Measurements from ENCODE around the gene CSF3.

The CSF3 gene

GRCh38 chr17:40015005-40015997 is at the start of gene CSF3:
CSF3 (plus strand) TSS chr17:40015440; CDS start chr17:40015475, 35 bp downstream.
- no peak for DNase-seq (ENCODE audit: low read depth in 2 of 3, low spot score in 2 of 3)

DNA sequence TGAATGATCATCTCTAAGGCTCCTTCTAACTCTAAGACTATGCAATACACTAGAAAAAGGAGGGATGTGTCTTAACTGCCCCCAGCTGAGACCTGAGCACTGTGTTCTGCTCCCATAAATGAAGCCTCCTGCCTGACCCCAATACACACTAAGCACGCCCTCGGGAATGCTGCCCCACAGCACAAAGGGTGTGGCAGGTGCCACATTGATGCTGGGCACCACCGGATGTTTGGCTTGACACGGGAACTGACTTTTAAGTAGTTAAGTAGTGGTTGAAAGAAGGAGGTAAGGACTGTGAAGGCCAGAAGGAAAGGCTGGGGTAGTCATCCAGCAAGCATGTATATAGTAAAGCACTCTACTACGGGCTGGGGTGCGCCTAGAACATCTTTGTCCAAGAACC is 48.5 kb upstream of the CSF3 start:
- no peak for DNase-seq (ENCODE audit: low read depth in 2 of 3, low spot score in 2 of 3)

DNA sequence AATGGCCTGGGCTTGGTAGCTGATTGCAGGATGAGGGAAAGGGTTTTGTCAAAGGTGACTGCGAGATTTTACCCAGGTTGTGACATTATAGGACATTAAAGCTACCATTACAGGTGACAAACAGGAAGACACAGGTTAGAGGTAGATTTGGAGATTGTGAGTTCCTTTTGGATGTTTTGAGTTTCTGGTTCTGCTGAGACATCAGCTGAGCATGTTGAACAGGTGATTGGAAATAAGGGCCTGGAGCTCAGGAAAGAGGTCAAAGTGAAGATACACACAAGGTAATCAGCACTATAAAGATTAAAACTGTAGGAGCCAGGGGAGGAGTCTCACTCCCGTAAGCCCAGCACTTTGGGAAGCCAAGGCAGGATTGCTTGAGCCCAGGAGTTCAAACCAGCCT is 46.5 kb upstream of the CSF3 start:
- no peak for DNase-seq (ENCODE audit: low read depth in 2 of 3, low spot score in 2 of 3)

GRCh38 chr17:39969375-39969774 is 45.9 kb upstream of the CSF3 start:
- DNase-seq (ENCODE audit: low read depth in 2 of 3, low spot score in 2 of 3) = no peak

DNA sequence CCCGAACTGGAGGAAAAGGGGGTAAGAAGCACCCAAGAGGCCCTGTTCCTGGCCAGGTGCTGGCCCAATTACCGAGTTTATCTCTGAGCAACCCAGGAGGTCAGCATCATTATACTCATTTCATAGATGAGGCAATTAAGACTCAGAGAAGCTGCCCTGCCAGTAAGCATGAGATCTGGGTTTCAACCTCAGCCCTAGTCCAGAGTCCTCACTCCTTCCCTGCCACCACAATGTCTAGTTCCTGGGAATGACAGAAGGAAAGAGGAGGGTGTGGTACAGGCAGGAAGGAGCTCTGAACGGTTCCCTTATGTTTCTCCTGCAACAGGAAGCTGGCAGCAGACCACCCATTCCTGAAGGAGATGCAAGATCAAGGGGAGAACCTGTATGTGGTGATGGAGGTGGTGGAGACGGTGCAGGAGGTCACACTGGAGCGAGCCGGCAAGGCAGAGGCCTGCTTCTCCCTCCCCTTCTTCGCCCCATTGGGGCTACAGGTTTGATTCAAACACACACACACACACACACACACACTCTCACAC is 45.0 kb upstream of the CSF3 start:
- no peak for DNase-seq (ENCODE audit: low read depth in 2 of 3, low spot score in 2 of 3)

- DNase-seq (ENCODE audit: low read depth in 2 of 3, low spot score in 2 of 3) = no peak
These were observed 44.1 kb upstream of the CSF3 start for GRCh38 chr17:39971076-39971603.

- no peak for DNase-seq (ENCODE audit: low read depth in 2 of 3, low spot score in 2 of 3)
These were observed 43.0 kb upstream of the CSF3 start for GRCh38 chr17:39972271-39972670.

DNA sequence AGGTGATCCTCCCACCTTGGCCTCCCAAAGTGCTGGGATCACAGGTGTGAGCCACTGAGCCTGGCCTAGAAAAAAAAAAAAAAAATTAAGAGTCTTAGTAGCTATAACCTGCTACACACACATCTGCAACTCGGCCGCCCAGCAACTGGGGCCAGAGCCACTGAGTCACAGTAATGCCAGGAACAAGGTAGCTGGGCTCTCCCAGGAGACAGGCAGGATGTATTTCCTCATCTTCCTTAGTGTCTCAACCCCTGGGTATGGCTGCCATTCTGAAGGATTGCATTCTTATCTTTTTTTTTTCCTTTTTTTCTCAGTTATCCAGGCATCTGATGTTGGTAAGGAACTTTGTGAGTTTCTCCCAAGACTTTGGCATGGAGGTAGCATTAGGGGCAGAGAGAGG is 41.7 kb upstream of the CSF3 start:
- no peak for DNase-seq (ENCODE audit: low read depth in 2 of 3, low spot score in 2 of 3)

- DNase-seq (ENCODE audit: low read depth in 2 of 3, low spot score in 2 of 3) = no peak
These were observed 40.8 kb upstream of the CSF3 start for GRCh38 chr17:39974433-39974832.

GRCh38 chr17:39975801-39976200 is 39.4 kb upstream of the CSF3 start:
- DNase-seq (ENCODE audit: low read depth in 2 of 3, low spot score in 2 of 3) = no peak

- DNase-seq (ENCODE audit: low read depth in 2 of 3, low spot score in 2 of 3) = no peak
These were observed 36.1 kb upstream of the CSF3 start for GRCh38 chr17:39979016-39979670.

DNA sequence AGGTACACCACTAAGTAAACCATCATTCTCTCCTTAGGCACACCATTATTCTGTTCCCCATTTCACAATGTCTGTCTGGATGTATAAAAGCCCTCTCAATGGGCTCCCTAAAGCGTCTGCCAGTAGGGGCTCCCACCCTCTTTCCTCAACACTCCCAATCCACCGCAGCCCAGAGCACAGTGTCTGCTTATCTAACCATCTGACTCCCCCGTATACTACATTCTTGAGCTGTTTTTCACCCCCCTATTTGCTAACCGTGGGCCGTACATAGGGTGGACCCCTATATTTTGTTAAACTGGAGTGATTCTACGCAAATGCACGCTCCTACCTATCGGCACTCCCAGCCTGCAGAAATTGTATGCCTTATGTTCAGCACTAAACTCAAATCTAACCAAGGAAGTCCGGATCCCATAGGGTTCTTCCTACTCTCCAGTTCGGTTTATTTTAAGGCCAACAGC is 35.3 kb upstream of the CSF3 start:
- DNase-seq (ENCODE audit: low read depth in 2 of 3, low spot score in 2 of 3) = peak in 1 of 3 experiments; percentile 6

DNA sequence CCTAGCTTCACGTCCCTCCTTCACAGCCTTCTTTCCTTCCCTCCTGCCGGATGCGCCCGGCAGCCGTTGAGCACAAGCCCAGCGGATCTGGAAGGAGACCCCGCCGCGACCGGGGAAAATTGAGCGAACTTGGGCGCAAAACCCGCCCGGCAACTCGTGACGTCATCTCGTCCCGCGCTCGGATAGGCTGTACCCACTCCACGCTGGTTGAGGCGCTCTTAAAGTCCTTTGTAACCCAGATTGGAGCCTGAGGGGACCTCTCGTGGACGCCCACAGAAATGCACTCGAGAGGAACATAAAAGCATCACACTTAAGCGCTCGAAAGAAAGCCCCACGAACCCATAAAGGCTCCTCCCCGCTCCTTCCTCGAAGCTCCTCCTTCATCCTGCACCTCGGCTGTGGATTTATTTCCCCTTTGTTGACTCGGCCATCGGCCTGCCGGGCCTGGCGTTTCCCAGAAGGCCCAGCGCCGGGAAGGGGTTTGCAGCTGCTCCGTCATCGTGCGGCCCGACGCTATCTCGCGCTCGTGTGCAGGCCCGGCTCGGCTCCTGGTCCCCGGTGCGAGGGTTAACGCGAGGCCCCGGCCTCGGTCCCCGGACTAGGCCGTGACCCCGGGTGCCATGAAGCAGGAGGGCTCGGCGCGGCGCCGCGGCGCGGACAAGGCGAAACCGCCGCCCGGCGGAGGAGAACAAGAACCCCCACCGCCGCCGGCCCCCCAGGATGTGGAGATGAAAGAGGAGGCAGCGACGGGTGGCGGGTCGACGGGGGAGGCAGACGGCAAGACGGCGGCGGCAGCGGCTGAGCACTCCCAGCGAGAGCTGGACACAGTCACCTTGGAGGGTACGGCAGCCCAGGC is 34.7 kb upstream of the CSF3 start, which contains the start of gene PSMD3:
PSMD3 (plus strand) TSS at position 457 of the 856 bp plus-strand sequence; CDS start at position 621, 164 bp downstream.
- DNase-seq (ENCODE audit: low read depth in 2 of 3, low spot score in 2 of 3) = peak; percentile 93 to 97 (median 93)

GRCh38 chr17:39981207-39981741 is 34.0 kb upstream of the CSF3 start:
- no peak for DNase-seq (ENCODE audit: low read depth in 2 of 3, low spot score in 2 of 3)

DNA sequence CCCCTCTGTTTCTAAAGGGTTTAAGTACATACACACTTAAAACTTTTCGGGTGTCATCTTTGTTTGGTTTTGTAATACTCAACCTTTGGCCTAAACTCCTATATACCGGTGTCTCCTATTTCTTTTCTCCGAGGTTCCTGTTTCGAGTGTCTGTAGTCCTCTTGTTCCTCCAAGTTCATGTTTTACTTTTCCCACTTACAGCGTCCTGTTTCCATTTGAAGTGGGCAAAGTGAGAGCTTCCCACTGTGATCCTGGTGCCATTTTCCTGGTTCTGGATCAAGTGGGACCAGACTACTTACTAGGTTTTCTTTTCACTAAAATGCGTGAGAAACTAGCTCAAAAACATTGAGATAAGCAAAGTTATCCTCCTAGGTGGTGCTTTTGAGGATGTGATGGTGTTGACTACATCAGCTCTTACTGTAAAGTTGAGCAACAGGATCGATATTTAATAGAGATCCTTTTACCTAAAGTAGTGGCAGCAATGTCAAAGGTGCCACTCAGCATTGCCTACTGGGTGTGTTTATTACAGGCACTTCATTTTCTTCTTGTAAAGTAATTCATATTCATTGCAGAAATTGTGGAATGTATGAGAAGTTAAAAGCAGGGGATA is 33.4 kb upstream of the CSF3 start:
- DNase-seq (ENCODE audit: low read depth in 2 of 3, low spot score in 2 of 3) = no peak

DNA sequence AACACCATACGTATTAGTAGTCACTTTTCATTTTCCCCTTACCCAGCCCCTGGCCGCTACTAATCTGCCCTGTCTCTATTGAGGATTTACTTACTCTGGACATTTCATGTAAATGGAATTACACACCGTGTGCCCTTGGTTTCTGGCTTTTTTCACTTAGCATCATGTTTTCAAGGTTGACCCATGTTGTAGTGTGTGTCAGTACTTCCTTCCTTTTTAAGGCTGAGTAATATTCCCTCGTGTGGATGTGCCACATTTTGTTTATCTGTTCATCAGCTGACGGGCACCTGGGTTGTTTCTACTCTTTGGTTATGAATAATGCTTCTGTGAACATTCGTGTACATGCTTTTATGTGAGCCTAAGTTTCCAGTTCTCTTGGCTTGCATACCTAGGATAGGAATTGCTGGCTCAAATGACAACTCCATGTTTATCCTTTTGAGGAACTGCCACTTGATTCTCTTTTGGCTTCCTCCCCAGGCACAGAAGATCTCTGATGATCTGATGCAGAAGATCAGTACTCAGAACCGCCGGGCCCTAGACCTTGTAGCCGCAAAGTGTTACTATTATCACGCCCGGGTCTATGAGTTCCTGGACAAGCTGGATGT is 26.9 kb upstream of the CSF3 start:
- DNase-seq (ENCODE audit: low read depth in 2 of 3, low spot score in 2 of 3) = no peak

DNA sequence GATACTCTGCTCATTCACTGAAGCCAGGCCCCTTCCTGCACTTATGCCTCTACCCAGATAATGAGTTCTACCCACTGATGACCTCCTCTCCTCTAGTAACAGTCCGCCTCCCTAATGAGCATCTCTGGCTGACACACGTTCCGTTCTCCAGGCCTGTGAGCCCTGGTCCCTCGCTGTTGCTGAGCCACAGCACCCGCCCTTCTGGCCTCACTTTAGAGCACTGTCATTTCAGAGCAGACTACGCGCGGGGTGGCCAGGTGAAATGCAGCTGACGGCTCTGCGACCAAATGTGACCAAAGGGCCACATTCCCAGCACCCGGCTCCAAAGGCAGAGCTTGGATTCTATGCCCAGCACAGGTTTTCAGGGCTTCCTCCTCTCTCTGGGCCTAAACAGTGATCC is 20.8 kb upstream of the CSF3 start:
- DNase-seq (ENCODE audit: low read depth in 2 of 3, low spot score in 2 of 3) = no peak

DNA sequence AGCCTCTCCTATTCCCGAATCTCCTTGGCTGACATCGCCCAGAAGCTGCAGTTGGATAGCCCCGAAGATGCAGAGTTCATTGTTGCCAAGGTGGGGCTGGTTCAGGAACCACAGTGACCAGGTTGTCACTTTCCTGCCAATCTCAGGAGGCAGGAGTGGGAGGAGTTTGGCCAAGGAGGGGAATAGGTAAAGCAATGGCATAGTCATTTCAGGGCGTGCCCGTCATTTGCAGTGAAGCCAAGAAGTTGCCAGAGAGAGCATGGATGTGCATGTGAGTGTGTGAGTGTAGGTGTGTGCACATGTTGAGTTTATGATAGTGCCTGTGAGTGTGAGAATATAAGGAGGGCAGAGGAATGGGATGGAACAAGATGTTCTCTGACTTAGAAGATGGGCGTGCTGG is 19.8 kb upstream of the CSF3 start:
- DNase-seq (ENCODE audit: low read depth in 2 of 3, low spot score in 2 of 3) = no peak

DNA sequence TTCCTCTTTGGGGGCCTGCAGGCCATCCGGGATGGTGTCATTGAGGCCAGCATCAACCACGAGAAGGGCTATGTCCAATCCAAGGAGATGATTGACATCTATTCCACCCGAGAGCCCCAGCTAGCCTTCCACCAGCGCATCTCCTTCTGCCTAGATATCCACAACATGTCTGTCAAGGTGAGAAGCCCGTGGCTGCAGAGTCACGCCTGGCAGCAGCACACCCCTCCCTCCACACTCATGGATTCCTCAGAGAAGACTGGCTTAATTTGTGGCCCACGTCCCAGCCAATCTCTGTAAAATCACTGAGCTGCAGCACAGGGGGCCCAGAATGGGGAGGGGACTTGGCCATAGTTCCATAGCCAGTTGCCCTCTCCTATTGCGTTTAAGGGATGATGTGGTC is 19.1 kb upstream of the CSF3 start:
- DNase-seq (ENCODE audit: low read depth in 2 of 3, low spot score in 2 of 3) = no peak

- DNase-seq (ENCODE audit: low read depth in 2 of 3, low spot score in 2 of 3) = no peak
These were observed 18.4 kb upstream of the CSF3 start for GRCh38 chr17:39996800-39997199.
